Measurements from ENCODE around the gene PWWP2A.
A peak's percentile ranks its signal among the peaks of the same experiment; 100 is the strongest.
"Not testable (repeated sequence)": the region's sequence is repeated elsewhere in the genome, so short reads cannot be mapped to it uniquely, and the experiment has no call there.

Gene PWWP2A

DNA sequence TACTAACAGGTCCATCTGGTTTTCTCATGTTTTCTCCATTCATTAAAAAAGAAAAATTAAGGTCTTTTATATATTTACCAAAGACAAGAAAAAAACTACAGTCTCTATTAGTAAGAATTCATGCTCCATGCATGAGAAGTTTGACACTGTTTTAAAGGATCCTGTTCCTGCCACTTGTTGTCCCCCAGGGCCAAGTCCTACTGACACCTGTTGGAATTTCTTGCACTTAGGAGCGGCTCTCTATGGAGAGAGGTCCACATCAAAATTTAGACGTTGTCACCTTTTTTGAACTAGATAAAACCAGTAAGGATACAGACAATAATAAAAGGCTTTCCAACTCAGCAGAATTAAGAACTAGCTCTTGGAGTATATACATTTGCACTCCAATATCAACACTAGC lies 42.3 kb downstream of the PWWP2A start:
- FAIRE-seq = no peak
- no peak for DNase-seq (ENCODE audit: insufficient read length, low spot score)
- TF ChIP-seq POLR2A (IDR thresholded peaks at IDR 0.05; ENCODE audit: low read depth, low read length) = no peak

DNA sequence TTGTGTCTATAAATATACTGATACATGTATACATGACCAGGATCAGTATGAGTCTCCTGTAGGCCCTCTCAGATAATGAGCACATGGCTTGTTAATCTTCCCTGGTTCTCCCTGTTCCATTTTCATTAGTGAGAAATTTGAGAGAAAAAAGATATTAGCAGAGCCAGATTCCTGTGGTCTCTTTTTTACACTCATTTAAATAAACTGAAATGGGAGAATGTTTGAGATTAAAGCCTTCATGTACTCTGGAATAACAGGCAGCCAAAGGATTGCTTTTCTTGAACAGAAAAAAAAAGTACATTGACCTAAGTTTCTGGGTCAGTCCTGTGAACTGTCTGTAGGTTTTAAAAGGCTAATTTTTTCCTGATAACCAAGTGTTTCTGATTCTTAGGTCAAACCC lies 44.2 kb downstream of the PWWP2A start:
- DNase-seq (ENCODE audit: insufficient read length, low spot score) = no peak
- no peak for TF ChIP-seq POLR2A (IDR thresholded peaks at IDR 0.05; ENCODE audit: low read depth, low read length)
- FAIRE-seq = no peak

DNA sequence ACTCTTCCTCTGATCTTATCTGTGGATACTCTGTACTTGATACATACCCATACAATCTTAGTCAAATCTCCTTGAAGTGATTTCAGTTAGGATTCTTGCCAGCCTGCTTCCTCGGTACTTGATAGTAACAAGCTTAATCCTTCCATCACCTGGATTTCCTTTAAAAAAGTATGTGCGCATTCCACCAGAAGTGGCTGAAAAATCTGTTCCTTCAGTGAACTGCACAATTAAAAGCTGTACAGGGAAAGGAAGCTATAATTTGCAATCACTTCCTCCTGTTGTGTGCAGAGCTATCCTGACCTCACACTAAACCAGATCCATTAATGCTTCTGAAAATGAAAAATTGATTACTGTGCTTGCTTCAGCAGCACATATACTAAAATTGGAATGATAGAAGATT lies 47.3 kb downstream of the PWWP2A start:
- no peak for FAIRE-seq
- DNase-seq (ENCODE audit: insufficient read length, low spot score) = no peak
- TF ChIP-seq POLR2A (IDR thresholded peaks at IDR 0.05; ENCODE audit: low read depth, low read length) = no peak

DNA sequence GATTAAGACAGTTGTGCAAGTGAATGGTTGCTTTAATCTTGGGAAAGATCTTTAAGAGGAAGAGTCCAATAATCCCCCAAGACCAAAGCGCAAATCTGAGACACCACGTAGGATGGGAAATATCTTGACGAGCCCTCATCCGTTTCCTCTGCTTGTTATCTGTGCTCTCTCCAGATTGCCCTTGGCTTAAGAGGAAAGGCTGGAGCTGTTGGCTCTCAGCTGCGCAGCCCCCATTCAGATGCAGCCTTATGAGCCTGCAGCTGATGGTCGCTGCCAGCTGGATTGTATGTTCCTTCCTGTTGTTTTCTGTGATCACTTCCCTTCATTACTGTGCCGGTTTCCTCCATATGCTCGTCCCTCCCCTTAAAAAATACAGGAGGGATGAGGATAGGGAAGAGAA lies 47.7 kb downstream of the PWWP2A start:
- DNase-seq (ENCODE audit: insufficient read length, low spot score) (no peak), FAIRE-seq (no peak)
- TF ChIP-seq POLR2A (IDR thresholded peaks at IDR 0.05; ENCODE audit: low read depth, low read length) = no peak

DNA sequence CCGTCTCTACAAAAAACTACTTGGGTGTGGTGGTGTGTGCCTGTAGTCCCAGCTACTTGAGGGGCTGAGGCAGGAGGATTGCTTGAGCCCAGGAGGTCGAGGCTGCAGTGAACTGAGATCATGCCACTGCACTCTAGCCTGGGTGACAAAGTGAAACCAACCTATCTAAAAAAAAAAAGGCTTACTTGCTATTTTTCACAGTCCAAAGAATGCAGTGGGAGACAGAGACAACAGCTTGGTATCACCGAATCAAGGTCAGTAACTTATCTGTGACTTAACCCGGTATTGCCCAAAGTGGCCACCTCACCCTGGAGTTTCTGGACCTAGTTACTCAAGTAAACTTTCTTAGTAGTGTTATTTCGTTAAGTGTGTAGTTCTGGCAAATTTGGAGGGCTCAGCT lies 50.1 kb downstream of the PWWP2A start:
- FAIRE-seq = not testable (repeated sequence)

DNA sequence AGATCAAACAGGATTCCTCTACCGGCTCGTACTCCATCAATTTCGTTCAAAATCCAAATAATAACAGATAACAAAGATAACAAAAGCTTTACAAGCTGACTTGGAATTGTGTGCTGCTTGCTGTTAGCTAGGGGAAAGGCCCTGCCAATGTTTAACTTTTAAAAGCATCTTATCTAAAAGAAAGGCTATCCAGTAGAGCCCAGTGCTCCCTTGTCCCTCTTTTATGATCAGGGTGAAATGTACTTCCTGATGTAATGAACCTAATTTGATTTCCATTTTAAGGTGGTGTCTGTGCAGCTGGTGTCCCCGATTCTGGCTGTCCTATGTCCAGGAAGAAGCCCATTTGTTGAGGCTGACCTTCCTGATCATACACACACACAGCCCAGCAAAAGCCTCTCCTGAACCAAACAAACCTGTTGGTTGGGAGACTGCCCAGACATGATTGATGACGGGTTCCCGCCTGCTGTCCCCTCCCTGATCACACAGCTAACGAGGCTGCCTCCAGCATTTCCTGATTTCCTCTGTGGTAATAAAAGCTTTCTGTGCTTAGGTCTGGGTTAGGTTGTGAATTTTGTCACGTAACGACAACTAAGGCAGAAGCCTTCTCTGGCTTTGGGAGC lies 54.1 kb downstream of the PWWP2A start:
- DNase-seq (ENCODE audit: insufficient read length, low spot score) (no peak), FAIRE-seq (no peak)
- TF ChIP-seq POLR2A (IDR thresholded peaks at IDR 0.05; ENCODE audit: low read depth, low read length) = no peak

More for the DNA sequence above, 50.1 kb downstream of the PWWP2A start:
- DNase-seq (ENCODE audit: insufficient read length, low spot score) = not testable (repeated sequence)

DNA sequence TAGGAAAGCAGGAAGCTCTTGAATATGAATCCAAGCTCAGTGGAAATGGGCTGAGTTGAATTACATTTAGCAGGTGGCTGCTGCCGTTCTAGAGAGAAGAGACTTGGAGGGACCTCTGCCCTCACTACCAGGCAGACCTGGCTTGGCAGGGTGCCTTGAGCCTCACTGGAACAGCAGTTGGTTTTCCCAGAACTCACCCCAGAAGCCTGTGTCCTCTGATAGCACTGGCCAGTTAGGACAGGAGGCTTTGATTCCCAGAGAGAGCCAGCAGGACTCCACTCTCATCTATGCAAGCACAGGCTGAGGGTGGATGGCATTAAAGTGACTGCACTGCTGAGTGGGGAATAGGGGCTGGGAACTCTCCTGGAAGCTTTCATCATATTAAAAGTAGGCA lies 54.8 kb downstream of the PWWP2A start:
- DNase-seq (ENCODE audit: insufficient read length, low spot score) (no peak), FAIRE-seq (no peak)
- no peak for TF ChIP-seq POLR2A (IDR thresholded peaks at IDR 0.05; ENCODE audit: low read depth, low read length)

DNA sequence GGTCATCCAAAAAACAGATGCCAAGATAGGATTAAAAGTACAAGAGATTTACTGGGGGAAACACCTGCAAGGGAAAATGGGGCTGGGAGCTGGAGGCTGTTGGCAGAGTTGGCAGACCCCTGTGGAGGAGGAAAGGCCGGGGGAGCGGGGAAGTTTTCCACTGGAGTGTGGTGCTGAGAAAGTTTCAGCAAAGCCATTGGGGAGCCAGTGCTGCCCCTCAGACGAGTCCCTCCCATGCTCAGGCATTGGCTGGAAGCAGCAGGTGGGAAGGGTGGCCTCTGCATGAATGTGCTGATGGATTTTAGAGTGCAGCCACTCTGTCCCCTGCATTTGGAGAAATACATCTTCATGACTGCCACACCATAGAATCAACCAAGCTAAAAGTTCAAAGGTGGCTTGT lies 57.5 kb downstream of the PWWP2A start:
- TF ChIP-seq POLR2A (IDR thresholded peaks at IDR 0.05; ENCODE audit: low read depth, low read length) = no peak
- DNase-seq (ENCODE audit: insufficient read length, low spot score) (no peak), FAIRE-seq (no peak)

DNA sequence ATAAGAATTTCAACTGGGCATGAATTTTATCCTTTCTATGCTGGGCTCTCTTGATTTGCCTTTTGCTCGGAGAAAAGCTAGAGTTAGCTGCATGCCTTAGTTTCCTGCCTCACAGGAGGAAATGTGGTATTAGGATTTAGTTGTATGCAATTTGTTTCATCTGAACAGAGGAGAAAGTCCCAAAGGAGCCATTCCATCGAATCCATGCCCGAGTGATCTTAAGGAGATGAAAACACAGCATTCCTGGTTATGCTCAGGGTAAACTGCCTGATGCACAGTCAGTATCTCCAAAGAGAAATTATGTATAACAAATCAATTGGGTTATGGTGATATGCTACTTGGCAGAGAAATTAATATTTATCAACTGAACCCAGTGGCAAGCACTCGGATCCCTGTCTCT lies 59.2 kb downstream of the PWWP2A start:
- FAIRE-seq = no peak
- DNase-seq (ENCODE audit: insufficient read length, low spot score) = no peak
- no peak for TF ChIP-seq POLR2A (IDR thresholded peaks at IDR 0.05; ENCODE audit: low read depth, low read length)

DNA sequence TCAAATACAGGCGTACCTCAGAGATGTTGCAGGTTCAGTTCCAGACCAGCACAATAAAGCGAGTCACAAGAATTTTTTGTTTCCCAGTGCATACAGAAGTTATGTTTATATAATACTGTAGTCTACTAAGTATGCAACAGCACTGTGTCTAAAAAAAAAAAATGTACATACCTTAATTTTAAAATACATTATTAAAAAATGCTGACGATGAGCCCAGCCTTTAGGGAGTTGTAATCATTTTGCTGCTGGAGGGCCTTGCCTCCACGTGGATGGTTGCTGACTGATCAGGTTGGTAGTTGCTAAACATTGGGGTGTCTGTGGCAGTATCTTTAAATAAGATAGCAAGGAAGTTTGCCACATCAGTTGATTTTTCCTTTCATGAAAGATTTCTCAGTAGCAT lies 62.0 kb downstream of the PWWP2A start:
- DNase-seq (ENCODE audit: insufficient read length, low spot score) = no peak
- TF ChIP-seq POLR2A (IDR thresholded peaks at IDR 0.05; ENCODE audit: low read depth, low read length) = no peak
- FAIRE-seq = no peak

DNA sequence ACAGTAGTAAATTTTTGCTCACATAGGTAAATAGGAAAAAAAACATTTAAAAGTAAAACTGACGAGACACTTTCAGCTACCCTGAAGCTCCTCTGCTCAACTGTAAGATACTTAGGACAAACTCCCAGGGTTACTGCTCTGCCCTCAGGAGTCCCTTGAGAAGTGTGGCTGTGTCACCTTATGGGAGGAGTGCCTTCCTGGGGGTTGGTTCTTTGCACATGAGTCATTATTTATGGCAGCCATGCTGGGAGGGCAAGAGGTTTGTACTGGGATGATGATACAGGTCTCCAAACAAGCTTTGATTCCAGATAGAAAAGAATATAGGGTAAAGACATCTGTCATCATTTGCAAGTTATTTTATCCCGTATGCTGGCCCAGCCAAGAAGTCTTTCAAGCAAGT lies 64.4 kb downstream of the PWWP2A start:
- FAIRE-seq (peak; percentile 91), DNase-seq (ENCODE audit: insufficient read length, low spot score) (peak; percentile 73)
- TF ChIP-seq POLR2A (IDR thresholded peaks at IDR 0.05; ENCODE audit: low read depth, low read length) = no peak

DNA sequence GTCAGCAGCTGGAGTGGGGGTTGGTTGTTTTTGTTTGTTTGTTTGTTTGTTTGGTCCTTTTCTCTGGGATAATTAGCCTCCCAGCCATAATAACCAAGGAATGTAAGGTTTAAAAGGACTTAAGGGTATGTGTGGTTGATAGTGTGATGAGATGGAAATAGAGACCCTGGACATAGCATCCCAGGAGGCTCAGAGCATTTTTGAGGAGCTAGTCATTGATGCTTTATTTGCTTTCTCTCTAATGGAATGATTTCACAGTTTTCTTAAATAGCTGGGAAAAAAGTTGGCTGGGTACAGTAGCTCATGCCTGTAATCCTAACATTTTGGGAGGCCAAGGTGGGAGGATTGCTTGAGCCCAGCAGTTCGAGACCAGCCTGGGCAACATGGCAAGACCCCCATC lies 65.2 kb downstream of the PWWP2A start:
- no peak for TF ChIP-seq POLR2A (IDR thresholded peaks at IDR 0.05; ENCODE audit: low read depth, low read length)
- no peak for DNase-seq (ENCODE audit: insufficient read length, low spot score)
- FAIRE-seq = no peak

DNA sequence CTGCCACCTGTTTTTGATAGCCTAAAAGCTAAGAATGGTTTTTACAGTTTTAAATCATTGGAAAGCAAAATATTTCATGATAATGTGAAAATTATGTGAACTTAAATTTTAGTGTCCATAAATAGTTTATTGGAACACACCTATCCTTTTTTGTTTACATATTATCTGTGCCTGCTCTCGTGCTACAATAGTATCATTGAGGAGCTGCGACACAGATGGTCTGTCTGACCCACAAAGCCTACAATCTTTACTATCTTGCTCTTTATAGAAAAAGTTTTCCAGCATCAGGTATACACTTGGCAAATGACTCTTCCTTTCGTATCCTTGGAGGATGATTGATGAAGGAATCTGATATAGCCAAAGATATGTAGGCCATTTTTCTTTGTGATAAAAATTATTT lies 70.2 kb downstream of the PWWP2A start:
- no peak for TF ChIP-seq POLR2A (IDR thresholded peaks at IDR 0.05; ENCODE audit: low read depth, low read length)
- DNase-seq (ENCODE audit: insufficient read length, low spot score) = no peak
- FAIRE-seq = no peak

DNA sequence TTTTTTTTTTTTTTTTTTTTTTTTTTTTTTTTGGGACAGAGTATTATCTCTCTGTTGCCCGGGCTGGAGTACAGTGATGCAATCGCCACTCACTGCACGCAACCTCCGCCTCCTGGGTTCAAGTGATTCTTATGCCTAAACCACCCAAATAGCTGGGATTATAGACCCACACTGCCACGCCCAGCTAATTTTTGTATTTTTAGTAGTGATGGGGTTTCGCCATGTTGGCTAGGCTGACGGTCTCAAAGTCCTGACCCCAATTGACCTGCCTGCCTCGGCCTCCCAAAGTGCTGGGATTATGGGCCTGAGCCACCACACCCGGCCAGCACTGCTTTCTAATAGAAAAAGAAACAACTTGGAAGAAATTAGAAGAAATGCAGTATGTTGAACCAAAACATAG lies 71.1 kb downstream of the PWWP2A start:
- TF ChIP-seq POLR2A (IDR thresholded peaks at IDR 0.05; ENCODE audit: low read depth, low read length) = no peak
- no peak for FAIRE-seq
- no peak for DNase-seq (ENCODE audit: insufficient read length, low spot score)

DNA sequence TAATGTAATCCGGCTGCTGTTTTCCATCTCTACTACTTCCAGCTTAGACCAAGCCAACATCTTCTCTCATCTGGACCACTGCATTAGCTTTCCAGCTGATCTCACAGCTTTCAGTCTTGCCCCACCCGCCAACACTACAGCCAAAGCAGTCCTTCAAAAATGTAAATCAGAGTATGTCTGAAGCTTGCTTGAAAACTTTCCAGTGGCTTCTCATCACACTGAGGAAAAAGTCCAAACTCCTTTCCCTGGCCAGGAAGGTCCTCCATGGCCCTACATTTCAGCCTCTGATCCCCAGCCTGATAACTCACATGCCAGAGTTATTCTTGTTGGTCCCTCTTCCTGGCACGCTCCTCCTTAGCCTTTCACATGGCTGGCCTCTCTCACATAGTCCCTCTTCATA lies 71.8 kb downstream of the PWWP2A start:
- TF ChIP-seq POLR2A (IDR thresholded peaks at IDR 0.05; ENCODE audit: low read depth, low read length) = no peak
- FAIRE-seq (peak; percentile 45), DNase-seq (ENCODE audit: insufficient read length, low spot score) (no peak)

DNA sequence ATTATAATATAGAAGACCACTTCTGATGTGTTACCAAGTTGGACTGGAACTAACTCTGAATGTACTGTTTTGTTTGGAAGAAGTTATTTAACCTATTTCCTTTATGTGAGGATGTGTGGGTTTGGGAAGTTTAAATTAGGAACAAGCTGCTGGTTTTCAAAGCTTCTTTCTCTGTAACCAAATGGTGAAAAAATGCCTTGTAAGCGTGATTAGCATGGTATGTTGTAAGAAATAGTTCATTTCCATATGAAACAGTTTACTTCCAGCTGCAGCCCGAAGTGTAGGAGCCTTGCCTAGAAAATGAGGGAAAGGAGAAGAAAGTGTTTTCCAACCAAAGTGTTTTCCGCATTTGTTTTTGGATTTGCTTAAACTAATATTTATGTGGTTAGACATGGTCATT lies 74.3 kb downstream of the PWWP2A start:
- DNase-seq (ENCODE audit: insufficient read length, low spot score) (no peak), FAIRE-seq (no peak)
- TF ChIP-seq POLR2A (IDR thresholded peaks at IDR 0.05; ENCODE audit: low read depth, low read length) = no peak

All from H54 (cell line).